ENCODE results near the gene MRGPRD.

MRGPRD gene

GRCh38 chr11:69004411-69005182 lies 23.8 kb upstream of the MRGPRD start:
- TF ChIP-seq TAF1 (IDR thresholded peaks at IDR 0.05; ENCODE audit: borderline replicate concordance, insufficient read depth, low read length) (no peak), POLR2AphosphoS5 (IDR thresholded peaks at IDR 0.05; ENCODE audit: low read depth, low read length) (no peak), FOXP2 (optimal IDR thresholded peaks at IDR 0.05; ENCODE audit: borderline replicate concordance, extremely low read depth, extremely low read length, insufficient read depth) (no peak), SIN3A (IDR thresholded peaks at IDR 0.05; ENCODE audit: borderline replicate concordance, insufficient read depth, low read length) (no peak), REST (IDR thresholded peaks at IDR 0.05; ENCODE audit: insufficient read depth in 1 of 2, low read depth in 2 of 2, low read length in 2 of 2) (no peak)

DNA sequence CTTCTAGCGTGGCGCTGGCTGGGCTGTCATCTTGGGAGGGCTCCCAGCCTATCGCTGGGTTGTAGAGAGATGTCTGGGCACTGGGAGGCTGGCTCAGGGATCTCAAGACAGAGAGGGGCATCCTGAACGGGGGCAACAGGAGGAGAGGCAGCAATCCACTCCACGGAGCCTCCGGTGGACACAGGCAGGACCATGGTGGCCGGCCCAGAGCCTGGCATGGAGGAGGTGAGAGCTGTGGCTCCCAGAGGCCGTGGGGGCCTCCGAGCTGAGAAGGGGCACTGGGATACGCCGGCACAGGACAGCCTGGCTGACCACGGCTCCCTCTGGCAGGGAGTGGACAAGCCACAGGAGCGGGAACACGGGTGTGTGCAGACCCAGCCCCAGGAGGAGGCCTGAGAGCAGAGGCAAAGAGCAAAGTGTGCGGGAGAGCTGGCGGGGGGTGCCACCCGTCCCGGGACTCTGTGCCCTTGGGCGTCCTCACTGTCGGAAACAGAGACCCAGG lies 23.1 kb upstream of the MRGPRD start:
- TF ChIP-seq POLR2AphosphoS5 (IDR thresholded peaks at IDR 0.05; ENCODE audit: low read depth, low read length) (no peak), SIN3A (IDR thresholded peaks at IDR 0.05; ENCODE audit: borderline replicate concordance, insufficient read depth, low read length) (no peak)

GRCh38 chr11:69003301-69003865 lies 22.6 kb upstream of the MRGPRD start:
- TF ChIP-seq POLR2AphosphoS5 (IDR thresholded peaks at IDR 0.05; ENCODE audit: low read depth, low read length) = no peak
- TF ChIP-seq FOXP2 (optimal IDR thresholded peaks at IDR 0.05; ENCODE audit: borderline replicate concordance, extremely low read depth, extremely low read length, insufficient read depth) = no peak
- TF ChIP-seq SIN3A (IDR thresholded peaks at IDR 0.05; ENCODE audit: borderline replicate concordance, insufficient read depth, low read length) = no peak
- TF ChIP-seq REST (IDR thresholded peaks at IDR 0.05; ENCODE audit: insufficient read depth in 1 of 2, low read depth in 2 of 2, low read length in 2 of 2) = no peak
- TF ChIP-seq TAF1 (IDR thresholded peaks at IDR 0.05; ENCODE audit: borderline replicate concordance, insufficient read depth, low read length) = no peak

DNA sequence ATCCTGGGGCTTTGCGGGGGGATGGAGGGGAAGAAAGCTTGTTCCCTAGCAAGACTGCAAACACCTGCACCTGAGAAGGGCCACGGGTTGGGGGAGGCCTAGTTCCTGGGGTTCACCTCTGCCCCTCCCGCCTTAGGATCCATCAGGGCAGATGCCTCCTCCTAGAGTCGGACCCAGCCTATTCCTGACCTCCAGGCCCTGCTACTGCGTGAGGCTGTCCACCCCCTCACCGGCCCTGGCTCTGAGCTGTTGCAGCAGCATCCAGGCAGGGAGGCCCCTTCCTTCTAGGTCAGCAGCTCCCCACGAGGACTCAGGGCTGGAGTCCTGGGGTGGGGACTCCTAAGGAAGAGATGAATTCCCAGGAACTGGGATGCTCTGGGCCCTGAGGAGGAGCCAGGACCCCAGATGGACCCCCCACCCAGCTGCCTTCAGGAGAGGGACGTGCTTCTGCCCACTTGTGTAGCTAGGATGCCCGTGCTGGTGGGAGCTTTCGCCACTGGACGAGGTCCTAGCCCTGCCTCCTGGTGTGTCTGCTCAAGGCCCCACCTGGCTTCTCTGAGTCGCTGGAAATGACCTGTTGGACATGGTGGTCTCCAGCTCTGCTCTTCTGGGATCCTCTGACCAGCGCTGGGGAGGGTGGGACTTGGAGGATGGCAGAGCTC lies 21.9 kb upstream of the MRGPRD start:
- TF ChIP-seq SIN3A (IDR thresholded peaks at IDR 0.05; ENCODE audit: borderline replicate concordance, insufficient read depth, low read length) (no peak), FOXP2 (optimal IDR thresholded peaks at IDR 0.05; ENCODE audit: borderline replicate concordance, extremely low read depth, extremely low read length, insufficient read depth) (no peak), POLR2AphosphoS5 (IDR thresholded peaks at IDR 0.05; ENCODE audit: low read depth, low read length) (no peak), TAF1 (IDR thresholded peaks at IDR 0.05; ENCODE audit: borderline replicate concordance, insufficient read depth, low read length) (no peak)

- no peak for TF ChIP-seq TAF1 (IDR thresholded peaks at IDR 0.05; ENCODE audit: borderline replicate concordance, insufficient read depth, low read length)
- no peak for TF ChIP-seq SIN3A (IDR thresholded peaks at IDR 0.05; ENCODE audit: borderline replicate concordance, insufficient read depth, low read length)
- no peak for TF ChIP-seq FOXP2 (optimal IDR thresholded peaks at IDR 0.05; ENCODE audit: borderline replicate concordance, extremely low read depth, extremely low read length, insufficient read depth)
- no peak for TF ChIP-seq POLR2AphosphoS5 (IDR thresholded peaks at IDR 0.05; ENCODE audit: low read depth, low read length)
- no peak for TF ChIP-seq REST (IDR thresholded peaks at IDR 0.05; ENCODE audit: insufficient read depth in 1 of 2, low read depth in 2 of 2, low read length in 2 of 2)
These were observed 21.4 kb upstream of the MRGPRD start for GRCh38 chr11:69002110-69002569.

Measured in PFSK-1 (cell line).